GM12878 (cell line): ENCODE measurements around the gene FMNL3. TPM values are rescaled to one million over a fixed set of nuclear protein-coding genes. Genes with fewer than 3 reads are reported as not detected.
A peak's percentile ranks its signal among the peaks of the same experiment; 100 is the strongest.

Experiments
- ATAC-seq: fragments of 200-7000 bp; cut with Tn5 transposase; 3 replicates; pipeline ENCODE4 v1.9.1; 2020; ENCODE audit warnings: mild to moderate bottlenecking, moderate library complexity
- BruUV-seq: library from RNA; stranded (reverse); fragments of 400-500 nt; replicated peaks from 2 replicates; lab custom pipeline; 2021; lab: Mats Ljungman, UMichigan
- CTCF ChIA-PET: fragments of 300-600 bp; sonication (Branson Sonifier 250); formaldehyde crosslinking; extraction: SDS; loops from one replicate; lab custom pipeline; 2021; ENCODE audit warnings: inconsistent platforms; lab: Yijun Ruan, JAX
- POLR2A ChIA-PET: fragments of 350-600 bp; formaldehyde crosslinking; extraction: SDS; loops from one replicate; lab custom pipeline; 2021; ENCODE audit warnings: inconsistent platforms; lab: Charles Lee
- RAD21 ChIA-PET: fragments of 300-600 bp; sonication (Branson Sonifier 250); formaldehyde crosslinking; loops from one replicate; lab custom pipeline; 2023; ENCODE audit warnings: antibody characterized with exemption; ENCODE audit not compliant: unreplicated experiment; lab: Charles Lee
- SMC1A ChIA-PET: fragments of 300-600 bp; sonication (Branson Sonifier 250); formaldehyde crosslinking; loops from one replicate; lab custom pipeline; 2023; ENCODE audit not compliant: unreplicated experiment, uncharacterized antibody; lab: Charles Lee
- DNase-seq: peaks from one replicate; pipeline ENCODE4 v3.0.0-alpha.2; 2011; ENCODE audit warnings: low read depth, low spot score
- FAIRE-seq: peaks from 3 replicates; lab custom pipeline; 2011; peaks lifted over from hg19 to GRCh38; lab: Jason Lieb, UNC
- H2AFZ ChIP-seq: 2 replicates; pipeline ENCODE4 v1.6.0; 2011; ENCODE audit warnings: low read depth, low read length, control low read depth; ENCODE audit not compliant: control insufficient read depth
- H3K27ac ChIP-seq: 2 replicates; pipeline ENCODE4 v1.5.1; 2011; ENCODE audit warnings: control low read depth; ENCODE audit not compliant: control insufficient read depth, insufficient read depth
- H3K27me3 ChIP-seq, 2 experiments: replicated peaks in 1 of 2; 2 replicates each; pipeline versions ENCODE4 v1.6.0 to v1.6.1; 2011; ENCODE audit warnings: low read length in 1 of 2; ENCODE audit not compliant: control insufficient read depth in 2 of 2, insufficient read depth in 2 of 2
- H3K36me3 ChIP-seq, 2 experiments: 2 replicates each; pipeline ENCODE4 v1.5.1; 2011; ENCODE audit warnings: low read length in 1 of 2; ENCODE audit not compliant: control insufficient read depth in 2 of 2, insufficient read depth in 2 of 2
- H3K4me1 ChIP-seq: 2 replicates; pipeline ENCODE4 v1.6.1; 2011; ENCODE audit warnings: mild to moderate bottlenecking, low read length, moderate library complexity, mixed read lengths; ENCODE audit not compliant: control insufficient read depth, insufficient read depth
- H3K4me2 ChIP-seq: 2 replicates; pipeline ENCODE4 v1.6.0; 2011; ENCODE audit warnings: control low read depth; ENCODE audit not compliant: control insufficient read depth, insufficient read depth
- H3K4me3 ChIP-seq: fragments of 200-600 bp; sonication (generic); 2 replicates; pipeline ENCODE4 v1.5.1; 2016
- H3K79me2 ChIP-seq: 2 replicates; pipeline ENCODE4 v1.6.0; 2011; ENCODE audit warnings: low read length; ENCODE audit not compliant: control insufficient read depth, insufficient read depth
- H3K9ac ChIP-seq: 2 replicates; pipeline ENCODE4 v1.8.0; 2011; ENCODE audit warnings: low read length, control low read depth, mixed read lengths; ENCODE audit not compliant: control insufficient read depth, insufficient read depth
- H3K9me3 ChIP-seq: replicated peaks from 3 replicates; pipeline ENCODE4 v1.5.1; 2011; ENCODE audit warnings: mild to moderate bottlenecking, low read length; ENCODE audit not compliant: control insufficient read depth, insufficient read depth
- H4K20me1 ChIP-seq: 2 replicates; pipeline ENCODE4 v1.6.0; 2011; ENCODE audit not compliant: control insufficient read depth, insufficient read depth
- EGR1 ChIP-seq, 2 experiments: IDR thresholded peaks; 1 replicate in 1 of 2; 2 replicates in 1 of 2; pipeline ENCODE4 v1.6.1; 2011 to 2012; ENCODE audit warnings: low read depth in 2 of 2, low read length in 2 of 2, borderline replicate concordance in 1 of 2, mild to moderate bottlenecking in 1 of 2, moderate library complexity in 1 of 2
- PAX5 ChIP-seq: IDR thresholded peaks from 2 replicates; pipeline ENCODE4 v1.6.1; 2011; ENCODE audit warnings: low read depth, low read length, borderline replicate concordance
- RCOR1 ChIP-seq: conservative IDR thresholded peaks from 2 replicates; pipeline ENCODE4 v1.6.1; 2012; ENCODE audit warnings: low read depth, low read length, improper control_type of control experiment
- SUZ12 ChIP-seq: fragments of 200-600 bp; sonication (generic); IDR thresholded peaks from one replicate; pipeline ENCODE4 v1.6.1; 2018; ENCODE audit warnings: antibody characterized with exemption, mild to moderate bottlenecking; ENCODE audit not compliant: unreplicated experiment
- USF2 ChIP-seq: IDR thresholded peaks from 2 replicates; pipeline ENCODE4 v1.6.1; 2011; ENCODE audit warnings: low read depth, low read length, improper control_type of control experiment, borderline replicate concordance
- WGBS: methylation state at CpG from one replicate; pipeline ENCODE4 v1.1.6; 2016; ENCODE audit warnings: low lambda C conversion rate; ENCODE audit not compliant: insufficient replicate concordance, insufficient coverage; ENCODE audit errors: missing lambda C conversion rate; 5-methylcytosine and 5-hydroxymethylcytosine counted together
- in situ Hi-C: fragments of 300-500 bp; cut with MboI; formaldehyde crosslinking; loops from 9 replicates; pipeline ENCODE4 v1.14.3; 2018; ENCODE audit warnings: mixed read lengths
- intact Hi-C: fragments of 100-400 bp; cut with micrococcal nuclease; formaldehyde crosslinking; loops from one replicate; pipeline ENCODE4 v1.14.2; 2022; ENCODE audit not compliant: unreplicated experiment
- polyA plus RNA-seq, 11 experiments: library from polyadenylated mRNA; depleted of rRNA in 4 of 11; unstranded in 6 of 11; stranded (reverse) in 5 of 11; fragments of >200 nt; fragmentation: Nextera tagmentation in 4 of 11; fragmentation: Illumina TruSeq in 1 of 11; extraction: Ambion mirVana in 4 of 11; extraction: Trizol in 1 of 11; gene quantifications; 1 replicate in 1 of 11; 2 replicates in 10 of 11; pipeline versions ENCODE4 v1.2.1 to v1.2.3, GENCODE V29; 2011 to 2016; ENCODE audit warnings: inconsistent platforms in 2 of 11, missing spikeins in 2 of 11, low read depth in 1 of 11
- total RNA-seq, 4 experiments: library from RNA; depleted of rRNA in 3 of 4; stranded (reverse); fragments of >200 nt in 3 of 4; fragmentation: Illumina TruSeq in 1 of 4; extraction: Trizol in 1 of 4; gene quantifications; 2 replicates each; pipeline versions ENCODE4 v1.2.1 to v1.2.3, GENCODE V29; 2013 to 2021

FMNL3 gene
- total and polyA plus RNA-seq, 10 of the 15 experiments (the other 5 are each of a cell fraction or from before 2014, with no cell fraction given) = 3.0 to 64.9 (median 30.9) TPM

GRCh38 chr12:49665384-49665783, 41.8 kb downstream of the FMNL3 start:
- TF ChIP-seq EGR1 (IDR thresholded peaks at IDR 0.05; ENCODE audit: borderline replicate concordance in 1 of 2, low read depth in 2 of 2, low read length in 2 of 2) = no peak
- no peak for TF ChIP-seq RCOR1
- TF ChIP-seq SUZ12 = no peak
- no peak for TF ChIP-seq PAX5
- no peak for TF ChIP-seq USF2
- BruUV-seq = no TSS peak
- Histone ChIP-seq H3K27ac (peak overlapping the region; percentile 86), H3K4me2 (peak overlapping the region; percentile 30; the same call in 1 of the 2 replicates), H2AFZ (no peak overlapping the region), H3K4me1 (peaks cover 69% of the 10 kb centered on the region), H3K4me3 (no peak overlapping the region), H4K20me1 (no peaks in the 10 kb centered on the region), H3K79me2 (peaks cover 54% of the 10 kb centered on the region), H3K9ac (no peak overlapping the region), H3K27me3 (no peaks in the 10 kb centered on the region), H3K9me3 (no peaks in the 10 kb centered on the region), H3K36me3 (peaks cover 12 to 17% of the 10 kb centered on the region in 2 experiments; a peak in 3 of 4 replicates)
- CTCF ChIA-PET = interaction anchor here (1.0 to 6.9 kb wide), 6 partner anchors 9 to 40 kb away, joined by 4 to 87 read pairs (median 12); partner anchors contain the start of gene FMNL3
- RAD21 ChIA-PET = interaction anchor here (0.8 to 6.8 kb wide), 4 partner anchors 14 to 39 kb away, joined by 4 to 154 read pairs (median 11); partner anchors contain the start of gene FMNL3
- DNase-seq = no peak
- in situ Hi-C loops (no loop called here), intact Hi-C loops (no loop called here)
- SMC1A ChIA-PET = interaction anchor here (0.8 to 6.1 kb wide), 7 partner anchors 10 to 39 kb away, joined by 3 to 162 read pairs (median 3); partner anchors contain the start of gene FMNL3
- ATAC-seq = no peak
- no peak for FAIRE-seq
- 25% methylated on average over 2 of the region's 2 CpGs for WGBS
- POLR2A ChIA-PET = interaction anchor here (0.7 to 6.9 kb wide), 7 partner anchors 9 to 100 kb away, joined by 3 to 106 read pairs (median 4); partner anchors contain the start of gene FMNL3
